ENCODE data around the gene FRMPD1.

FRMPD1 gene

DNA sequence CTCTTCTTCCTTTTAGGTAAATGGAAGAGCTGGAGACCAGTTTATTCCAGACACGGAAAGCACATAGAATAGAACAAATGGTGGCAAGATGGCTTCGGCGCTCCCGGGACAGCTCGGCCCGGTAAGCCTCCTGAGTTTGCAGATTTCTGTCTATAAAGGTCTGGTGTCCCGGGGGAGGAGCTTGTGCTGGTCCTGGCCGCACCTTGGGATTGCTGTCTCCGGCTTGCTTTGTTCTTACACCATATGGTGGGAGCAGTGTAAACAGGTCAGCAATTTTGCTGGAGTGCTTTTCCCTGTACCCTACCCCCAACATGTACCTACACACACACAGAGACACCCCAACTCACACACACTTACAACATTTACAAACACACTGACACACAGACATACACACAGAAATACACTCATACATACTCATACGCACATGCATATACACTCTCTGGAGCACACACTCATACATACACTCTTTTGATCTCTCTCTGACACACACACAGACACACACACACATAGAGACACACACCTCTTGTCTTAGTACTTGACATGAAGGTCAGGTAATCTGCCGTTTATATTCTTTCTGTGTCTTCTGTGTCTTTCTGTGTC is 42.0 kb downstream of the FRMPD1 start:
- H3K4me1 ChIP-seq (ENCODE audit: insufficient read depth, low read length, poor library complexity, severe bottlenecking) = no peaks in the 10 kb centered on the region
- H3K9me2 ChIP-seq (replicated peaks; ENCODE audit: low read depth, low read length) = no peaks in the 10 kb centered on the region
- H3F3A ChIP-seq (ENCODE audit: low read depth) = no peaks in the 10 kb centered on the region
- H3K9ac ChIP-seq (ENCODE audit: low read depth, low read length, poor library complexity, severe bottlenecking) = no peak overlapping the region
- H2AFZ ChIP-seq (ENCODE audit: low read length) = no peak overlapping the region
- no peaks in the 10 kb centered on the region for H3K36me3 ChIP-seq (ENCODE audit: insufficient read depth, low read length)
- H3K27me3 ChIP-seq (ENCODE audit: insufficient read depth, low read length, poor library complexity, severe bottlenecking) = peaks cover 7% of the 10 kb centered on the region
- no peaks in the 10 kb centered on the region for H4K20me1 ChIP-seq (ENCODE audit: insufficient read depth, low read length, poor library complexity, severe bottlenecking)
- H3K4me2 ChIP-seq (ENCODE audit: low read depth, low read length, poor library complexity, severe bottlenecking) = no peak overlapping the region
- H3K79me2 ChIP-seq (ENCODE audit: insufficient read depth, low read length) = no peaks in the 10 kb centered on the region
- TF ChIP-seq EZH2phosphoT487 (IDR thresholded peaks at IDR 0.05; ENCODE audit: borderline replicate concordance) = no peak
- TF ChIP-seq, protein P1, sequence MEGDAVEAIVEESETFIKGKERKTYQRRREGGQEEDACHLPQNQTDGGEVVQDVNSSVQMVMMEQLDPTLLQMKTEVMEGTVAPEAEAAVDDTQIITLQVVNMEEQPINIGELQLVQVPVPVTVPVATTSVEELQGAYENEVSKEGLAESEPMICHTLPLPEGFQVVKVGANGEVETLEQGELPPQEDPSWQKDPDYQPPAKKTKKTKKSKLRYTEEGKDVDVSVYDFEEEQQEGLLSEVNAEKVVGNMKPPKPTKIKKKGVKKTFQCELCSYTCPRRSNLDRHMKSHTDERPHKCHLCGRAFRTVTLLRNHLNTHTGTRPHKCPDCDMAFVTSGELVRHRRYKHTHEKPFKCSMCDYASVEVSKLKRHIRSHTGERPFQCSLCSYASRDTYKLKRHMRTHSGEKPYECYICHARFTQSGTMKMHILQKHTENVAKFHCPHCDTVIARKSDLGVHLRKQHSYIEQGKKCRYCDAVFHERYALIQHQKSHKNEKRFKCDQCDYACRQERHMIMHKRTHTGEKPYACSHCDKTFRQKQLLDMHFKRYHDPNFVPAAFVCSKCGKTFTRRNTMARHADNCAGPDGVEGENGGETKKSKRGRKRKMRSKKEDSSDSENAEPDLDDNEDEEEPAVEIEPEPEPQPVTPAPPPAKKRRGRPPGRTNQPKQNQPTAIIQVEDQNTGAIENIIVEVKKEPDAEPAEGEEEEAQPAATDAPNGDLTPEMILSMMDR (conservative IDR thresholded peaks at IDR 0.05; ENCODE audit: low read length) = no peak
- no peak overlapping the region for H3K4me3 ChIP-seq (ENCODE audit: low read length, poor library complexity, severe bottlenecking)
- no peaks in the 10 kb centered on the region for H3K9me3 ChIP-seq (ENCODE audit: insufficient read depth, low read depth, low read length)

DNA sequence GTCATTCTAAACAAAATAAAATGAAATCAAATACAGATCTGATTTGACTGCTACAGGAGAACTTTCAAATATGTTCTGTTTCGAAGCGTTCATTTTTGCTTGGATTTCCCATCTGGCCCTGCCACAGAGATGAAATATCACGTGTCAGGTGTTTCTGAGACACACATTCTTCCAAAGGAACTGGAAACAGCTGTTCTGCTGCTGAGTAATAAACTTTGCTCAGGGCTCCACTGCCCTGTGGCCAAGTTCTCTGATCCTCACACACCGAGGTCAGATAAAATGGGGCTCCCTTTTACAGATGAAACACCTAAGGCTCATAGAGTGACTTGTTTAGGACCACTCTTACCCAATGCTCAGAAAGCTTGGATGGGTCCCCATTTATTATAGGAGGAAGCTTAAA is 42.5 kb downstream of the FRMPD1 start:
- no peaks in the 10 kb centered on the region for H4K20me1 ChIP-seq (ENCODE audit: insufficient read depth, low read length, poor library complexity, severe bottlenecking)
- no peaks in the 10 kb centered on the region for H3K9me3 ChIP-seq (ENCODE audit: insufficient read depth, low read depth, low read length)
- no peaks in the 10 kb centered on the region for H3K36me3 ChIP-seq (ENCODE audit: insufficient read depth, low read length)
- H3K27me3 ChIP-seq (ENCODE audit: insufficient read depth, low read length, poor library complexity, severe bottlenecking) = peaks cover 6% of the 10 kb centered on the region
- no peaks in the 10 kb centered on the region for H3K9me2 ChIP-seq (replicated peaks; ENCODE audit: low read depth, low read length)
- H2AFZ ChIP-seq (ENCODE audit: low read length) = no peak overlapping the region
- no peaks in the 10 kb centered on the region for H3K79me2 ChIP-seq (ENCODE audit: insufficient read depth, low read length)
- TF ChIP-seq, protein P1 (conservative IDR thresholded peaks at IDR 0.05; ENCODE audit: low read length) = no peak
- no peak for TF ChIP-seq EZH2phosphoT487 (IDR thresholded peaks at IDR 0.05; ENCODE audit: borderline replicate concordance)
- H3K4me2 ChIP-seq (ENCODE audit: low read depth, low read length, poor library complexity, severe bottlenecking) = no peak overlapping the region
- H3F3A ChIP-seq (ENCODE audit: low read depth) = no peaks in the 10 kb centered on the region
- no peak overlapping the region for H3K9ac ChIP-seq (ENCODE audit: low read depth, low read length, poor library complexity, severe bottlenecking)
- no peaks in the 10 kb centered on the region for H3K4me1 ChIP-seq (ENCODE audit: insufficient read depth, low read length, poor library complexity, severe bottlenecking)
- H3K4me3 ChIP-seq (ENCODE audit: low read length, poor library complexity, severe bottlenecking) = no peak overlapping the region

DNA sequence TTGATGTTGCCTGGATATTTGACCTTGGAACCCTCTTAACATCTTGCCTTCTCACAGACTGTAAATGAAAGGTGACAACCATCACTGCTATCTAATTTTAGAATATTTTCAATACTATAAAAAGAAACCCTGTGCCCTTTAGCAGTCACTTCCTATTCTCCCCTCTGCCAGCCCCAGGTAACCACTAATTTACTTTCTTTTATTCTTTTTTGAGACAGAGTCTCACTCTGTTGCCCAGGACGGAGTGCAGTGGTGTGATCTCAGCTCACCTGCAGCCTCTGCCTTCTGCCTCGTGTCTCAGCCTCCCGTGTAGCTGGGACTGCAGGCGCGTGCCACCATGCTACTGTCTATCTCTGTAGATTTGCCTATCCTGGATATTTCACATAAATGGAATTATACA is 43.6 kb downstream of the FRMPD1 start:
- peaks cover 6% of the 10 kb centered on the region for H3K27me3 ChIP-seq (ENCODE audit: insufficient read depth, low read length, poor library complexity, severe bottlenecking)
- no peak overlapping the region for H3K4me2 ChIP-seq (ENCODE audit: low read depth, low read length, poor library complexity, severe bottlenecking)
- H3K36me3 ChIP-seq (ENCODE audit: insufficient read depth, low read length) = no peaks in the 10 kb centered on the region

More for the DNA sequence above, 43.6 kb downstream of the FRMPD1 start:
- TF ChIP-seq, protein P1 (conservative IDR thresholded peaks at IDR 0.05; ENCODE audit: low read length) = no peak
- TF ChIP-seq EZH2phosphoT487 (IDR thresholded peaks at IDR 0.05; ENCODE audit: borderline replicate concordance) = no peak
- Histone ChIP-seq H3K4me3 (ENCODE audit: low read length, poor library complexity, severe bottlenecking) (no peak overlapping the region), H3K9me2 (replicated peaks; ENCODE audit: low read depth, low read length) (no peaks in the 10 kb centered on the region), H3K9ac (ENCODE audit: low read depth, low read length, poor library complexity, severe bottlenecking) (no peak overlapping the region), H3K9me3 (ENCODE audit: insufficient read depth, low read depth, low read length) (no peaks in the 10 kb centered on the region), H4K20me1 (ENCODE audit: insufficient read depth, low read length, poor library complexity, severe bottlenecking) (no peaks in the 10 kb centered on the region), H3K4me1 (ENCODE audit: insufficient read depth, low read length, poor library complexity, severe bottlenecking) (no peaks in the 10 kb centered on the region), H2AFZ (ENCODE audit: low read length) (no peak overlapping the region), H3F3A (ENCODE audit: low read depth) (no peaks in the 10 kb centered on the region), H3K79me2 (ENCODE audit: insufficient read depth, low read length) (no peaks in the 10 kb centered on the region)
